ENCODE data around the gene ZNF460. TPM values are rescaled to one million over a fixed set of nuclear protein-coding genes. Genes with fewer than 3 reads are reported as not detected.

The ZNF460 gene
- total and polyA plus RNA-seq, 8 donors = 0.45 to 30.9 (median 19.9) TPM

- no peak overlapping the region for H3K27ac ChIP-seq
- FAIRE-seq (no peak), ATAC-seq (no peak), DNase-seq (no peak)
- intact Hi-C loops (cut with DNase I) = no loop called here
- no peak for TF ChIP-seq CTCF (IDR thresholded peaks at IDR 0.05)
- peaks cover 0 to 31% (median 0%) of the 10 kb centered on the region in 3 donors for H3K36me3 ChIP-seq
- no peaks in the 10 kb centered on the region for H3K4me1 ChIP-seq
- H3K27me3 ChIP-seq = no peaks in the 10 kb centered on the region
- H3K9me3 ChIP-seq = no peaks in the 10 kb centered on the region
- peak overlapping the region in 2 of 4 donors; percentile 70 to 72 for H3K4me3 ChIP-seq
- 75 to 82% methylated on average over 3 of the region's 3 CpGs for WGBS, 2 donors
Observed at GRCh38 chr19:57321751-57322150, 41.5 kb downstream of the ZNF460 start.

GRCh38 chr19:57324992-57325391 lies 44.7 kb downstream of the ZNF460 start:
- peaks cover 0 to 54% (median 15%) of the 10 kb centered on the region in 3 donors for H3K36me3 ChIP-seq
- no peak for FAIRE-seq

GRCh38 chr19:57327993-57328392 lies 47.7 kb downstream of the ZNF460 start:
- DNase-seq (no peak), FAIRE-seq (no peak), ATAC-seq (no peak)
- TF ChIP-seq CTCF (IDR thresholded peaks at IDR 0.05) = no peak
- H3K4me1 ChIP-seq = no peaks in the 10 kb centered on the region
- no peak overlapping the region for H3K27ac ChIP-seq
- H3K36me3 ChIP-seq = peaks cover 0 to 54% (median 15%) of the 10 kb centered on the region in 3 donors
- no peaks in the 10 kb centered on the region for H3K27me3 ChIP-seq
- no peaks in the 10 kb centered on the region for H3K9me3 ChIP-seq
- WGBS, 2 donors = 94 to 97% methylated on average over 8 of the region's 8 CpGs
- intact Hi-C loops (cut with DNase I) = no loop called here
- H3K4me3 ChIP-seq = no peak overlapping the region

More at GRCh38 chr19:57324992-57325391, 44.7 kb downstream of the ZNF460 start:
- intact Hi-C loops (cut with DNase I) = no loop called here
- H3K27me3 ChIP-seq = no peaks in the 10 kb centered on the region
- DNase-seq (no peak), ATAC-seq (no peak)
- H3K27ac ChIP-seq = no peak overlapping the region
- TF ChIP-seq CTCF (IDR thresholded peaks at IDR 0.05) = no peak
- no peaks in the 10 kb centered on the region for H3K9me3 ChIP-seq
- H3K4me3 ChIP-seq = no peak overlapping the region
- no peaks in the 10 kb centered on the region for H3K4me1 ChIP-seq

GRCh38 chr19:57334191-57334590 lies 53.9 kb downstream of the ZNF460 start:
- no peaks in the 10 kb centered on the region for H3K4me1 ChIP-seq
- WGBS, 2 donors = 86 to 90% methylated on average over 4 of the region's 4 CpGs
- no peak for FAIRE-seq
- intact Hi-C loops (cut with DNase I) = no loop called here
- DNase-seq = no peak
- no peak for ATAC-seq
- TF ChIP-seq CTCF (IDR thresholded peaks at IDR 0.05) = no peak
- H3K36me3 ChIP-seq = no peaks in the 10 kb centered on the region
- H3K27ac ChIP-seq = no peak overlapping the region
- H3K9me3 ChIP-seq = no peaks in the 10 kb centered on the region
- H3K27me3 ChIP-seq = no peaks in the 10 kb centered on the region
- no peak overlapping the region for H3K4me3 ChIP-seq

GRCh38 chr19:57338877-57339276 lies 58.6 kb downstream of the ZNF460 start:
- H3K4me1 ChIP-seq = no peaks in the 10 kb centered on the region
- H3K9me3 ChIP-seq = no peaks in the 10 kb centered on the region
- ATAC-seq (no peak), FAIRE-seq (no peak), DNase-seq (no peak)
- H3K27ac ChIP-seq = no peak overlapping the region
- no peak for TF ChIP-seq CTCF (IDR thresholded peaks at IDR 0.05)
- no peaks in the 10 kb centered on the region for H3K36me3 ChIP-seq
- no peak overlapping the region for H3K4me3 ChIP-seq
- H3K27me3 ChIP-seq = no peaks in the 10 kb centered on the region
- intact Hi-C loops (cut with DNase I) = no loop called here
- 69 to 72% methylated on average over 3 of the region's 3 CpGs for WGBS, 2 donors

All from pancreas (tissue), 10 donors.